Suppressor macrophage (primary cell): ENCODE results near the gene ALS2CL.
A peak's percentile ranks its signal among the peaks of the same experiment; 100 is the strongest.

Experiments used
- DNase-seq, 4 experiments: peaks; one replicate each; pipeline ENCODE4 v3.0.0-alpha.2; 2020 to 2022

ALS2CL gene

GRCh38 chr3:46664971-46665762 is 28.3 kb downstream of the ALS2CL start:
- no peak for DNase-seq

- no peak for DNase-seq
Observed at GRCh38 chr3:46664188-46664970, 29.1 kb downstream of the ALS2CL start.

- peak in 1 of 4 experiments; percentile 16 for DNase-seq
Observed at GRCh38 chr3:46663591-46664135, 29.8 kb downstream of the ALS2CL start.

- no peak for DNase-seq
Observed at GRCh38 chr3:46662771-46663551, 30.5 kb downstream of the ALS2CL start.

DNA sequence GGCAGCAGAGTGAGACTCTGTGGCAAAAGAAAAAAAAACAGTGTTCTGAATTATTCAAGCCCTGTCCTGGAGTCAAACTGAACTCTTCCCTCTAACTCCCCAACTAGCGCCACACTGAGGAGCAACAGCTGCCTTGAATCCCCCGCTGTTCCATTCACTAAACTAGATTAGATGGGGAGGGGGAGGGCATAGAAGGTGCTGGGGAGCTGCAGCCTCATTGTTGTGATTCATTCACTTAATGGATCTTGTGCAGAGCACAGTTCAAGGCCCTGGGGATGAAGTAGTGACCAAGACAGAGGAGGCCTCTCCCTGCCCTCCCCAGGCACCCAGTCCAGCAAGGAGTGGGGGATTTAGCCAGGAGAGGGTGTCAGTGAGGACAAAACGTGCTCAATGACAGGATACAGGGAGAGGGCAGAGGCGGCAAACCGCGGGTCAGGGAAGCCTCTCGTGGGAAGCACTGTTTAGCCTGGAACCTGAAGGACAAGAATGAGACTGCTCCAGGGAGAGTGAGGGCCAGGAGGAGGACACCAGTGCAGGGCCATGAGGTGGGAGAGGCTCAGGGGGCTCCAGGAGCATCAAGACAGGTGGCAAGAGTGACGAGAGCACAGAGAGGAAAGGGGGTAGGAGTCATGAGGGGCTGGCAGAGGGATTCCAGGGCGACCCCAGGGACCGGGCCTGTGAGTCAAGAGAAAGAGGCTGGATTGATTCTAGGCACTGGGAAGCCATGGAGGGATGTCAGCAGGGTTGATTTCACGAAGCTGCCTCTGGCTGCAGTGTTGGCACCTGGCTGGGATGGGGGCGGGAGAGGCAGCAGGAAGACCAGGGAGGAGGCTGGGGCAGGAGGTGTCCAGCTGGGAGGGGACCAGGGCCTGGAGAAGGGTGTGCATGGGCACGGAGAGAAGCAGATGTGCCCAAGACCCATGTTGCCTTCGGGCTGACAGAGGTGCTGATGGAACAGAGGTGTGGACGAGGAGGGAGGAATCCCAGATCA is 31.4 kb downstream of the ALS2CL start:
- DNase-seq: no peak

- DNase-seq: no peak
Observed at GRCh38 chr3:46660543-46661523, 32.6 kb downstream of the ALS2CL start.

GRCh38 chr3:46660003-46660402 is 33.5 kb downstream of the ALS2CL start:
- DNase-seq: no peak

- no peak for DNase-seq
Observed at GRCh38 chr3:46659285-46659684, 34.2 kb downstream of the ALS2CL start.

DNA sequence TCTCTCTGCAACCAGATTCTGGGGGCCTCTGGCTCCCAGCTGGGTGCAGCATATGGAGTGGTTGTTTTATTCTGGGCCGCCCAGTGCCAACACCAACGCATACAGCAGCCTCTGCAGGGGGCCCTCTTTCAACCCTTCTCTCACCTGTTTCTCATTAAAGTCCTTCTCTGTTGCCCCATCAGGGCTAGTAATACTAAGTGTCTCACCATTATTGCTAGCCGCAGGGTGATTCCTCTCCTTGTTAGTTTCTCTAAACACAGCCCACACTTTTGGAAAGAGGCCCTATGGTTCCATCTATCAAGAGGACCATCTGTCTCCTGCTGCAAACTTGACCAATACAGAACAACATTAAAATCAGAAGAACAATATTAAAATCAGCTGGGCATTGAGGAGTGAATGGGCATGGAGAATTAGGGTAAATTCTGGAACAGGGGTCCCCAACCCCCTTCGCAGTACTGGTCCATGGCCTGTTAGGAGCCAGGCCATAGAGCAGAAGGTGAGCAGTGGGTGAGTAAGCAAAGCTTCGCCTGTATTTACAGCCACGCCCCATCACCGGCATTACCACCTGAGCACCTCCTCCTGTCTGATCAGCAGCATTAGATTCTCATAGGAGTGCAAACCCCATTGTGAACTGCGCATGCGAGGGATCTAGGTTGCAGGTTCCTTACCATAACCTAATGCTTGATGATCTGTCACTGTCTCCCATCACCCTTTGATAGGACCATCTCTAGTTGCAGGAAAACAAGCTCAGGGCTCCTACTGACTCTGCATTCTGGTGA is 36.5 kb downstream of the ALS2CL start:
- DNase-seq: no peak

DNA sequence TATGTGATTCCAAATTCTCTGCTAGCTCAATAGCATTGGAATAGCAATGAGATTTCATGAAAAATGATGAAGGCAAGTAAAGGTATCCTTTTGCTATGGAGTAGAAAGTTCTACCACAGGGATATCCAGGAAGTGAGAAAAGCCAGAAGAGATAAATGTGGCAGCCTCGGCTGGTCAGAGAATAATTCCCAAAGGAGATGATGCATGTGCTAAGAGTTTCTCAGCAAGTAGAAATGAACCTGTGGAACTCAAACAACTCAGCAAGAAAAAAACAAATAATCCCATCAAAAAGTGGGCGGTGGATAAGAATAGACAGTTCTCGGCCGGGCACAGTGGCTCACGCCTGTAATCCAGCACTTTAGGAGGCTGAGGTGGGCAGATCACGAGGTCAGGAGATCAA is 38.2 kb downstream of the ALS2CL start:
- DNase-seq: no peak

GRCh38 chr3:46651084-46651483 is 42.4 kb downstream of the ALS2CL start:
- DNase-seq: no peak

- DNase-seq: no peak
Observed at GRCh38 chr3:46649436-46649835, 44.0 kb downstream of the ALS2CL start.

GRCh38 chr3:46648096-46648495 is 45.4 kb downstream of the ALS2CL start:
- DNase-seq: no peak

GRCh38 chr3:46646700-46647099 is 46.8 kb downstream of the ALS2CL start:
- DNase-seq: no peak

DNA sequence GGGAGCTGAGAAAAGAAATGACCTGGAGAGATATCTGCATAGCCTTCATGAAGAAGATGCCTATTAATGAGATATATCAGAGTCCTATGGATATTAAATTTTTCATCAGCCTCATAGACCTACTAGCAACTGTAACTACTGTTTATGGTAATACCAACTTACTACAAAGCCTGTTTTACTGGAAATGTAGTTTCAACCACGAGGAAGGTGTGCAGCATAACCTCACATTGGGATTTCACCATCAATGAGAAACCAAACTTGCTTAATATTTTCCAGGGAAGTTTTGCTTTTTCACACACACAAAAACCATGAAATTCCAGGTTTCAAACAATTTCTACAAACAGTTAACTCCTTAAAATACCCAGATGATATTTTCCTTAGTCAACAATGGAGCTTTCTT is 49.8 kb downstream of the ALS2CL start:
- DNase-seq: no peak

DNA sequence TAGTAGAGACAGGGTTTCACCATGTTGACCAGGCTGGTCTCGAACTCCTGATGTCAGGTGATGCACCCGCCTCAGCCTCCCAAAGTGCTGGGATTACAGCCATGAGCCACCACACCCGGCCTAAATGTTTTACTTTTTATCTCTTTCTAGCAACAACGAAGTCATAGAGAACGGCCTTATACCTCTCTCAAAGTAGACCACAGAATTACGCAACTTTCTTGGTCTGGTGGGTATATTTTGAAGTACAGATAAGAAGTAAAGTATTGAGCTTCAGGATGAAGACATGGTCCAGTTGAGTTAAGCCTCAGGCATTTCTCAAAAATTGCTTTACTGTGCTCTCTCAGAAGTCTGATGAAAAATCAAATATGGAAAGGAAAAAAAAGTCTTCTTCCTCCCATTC is 50.5 kb downstream of the ALS2CL start:
- no peak for DNase-seq

DNA sequence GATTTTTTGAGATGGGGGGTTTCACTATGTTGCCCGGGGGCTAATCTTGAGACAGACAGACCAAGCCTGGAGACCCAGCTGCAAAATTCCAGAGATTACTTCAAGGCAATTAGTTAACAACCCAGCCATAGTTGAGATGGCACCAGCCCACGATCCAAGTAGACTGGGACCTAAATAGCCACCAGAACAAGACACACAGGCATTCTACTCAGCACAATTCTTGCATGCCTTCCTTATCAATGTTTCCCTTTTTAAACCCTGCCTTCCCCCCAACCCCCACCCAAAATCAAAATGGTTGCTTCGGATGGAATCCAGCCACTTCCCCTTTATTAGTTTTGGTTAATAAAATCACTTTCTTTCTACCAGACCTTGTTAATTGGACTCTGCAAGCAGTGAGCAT is 52.6 kb downstream of the ALS2CL start:
- DNase-seq: no peak

GRCh38 chr3:46639221-46639620 is 54.3 kb downstream of the ALS2CL start:
- no peak for DNase-seq

DNA sequence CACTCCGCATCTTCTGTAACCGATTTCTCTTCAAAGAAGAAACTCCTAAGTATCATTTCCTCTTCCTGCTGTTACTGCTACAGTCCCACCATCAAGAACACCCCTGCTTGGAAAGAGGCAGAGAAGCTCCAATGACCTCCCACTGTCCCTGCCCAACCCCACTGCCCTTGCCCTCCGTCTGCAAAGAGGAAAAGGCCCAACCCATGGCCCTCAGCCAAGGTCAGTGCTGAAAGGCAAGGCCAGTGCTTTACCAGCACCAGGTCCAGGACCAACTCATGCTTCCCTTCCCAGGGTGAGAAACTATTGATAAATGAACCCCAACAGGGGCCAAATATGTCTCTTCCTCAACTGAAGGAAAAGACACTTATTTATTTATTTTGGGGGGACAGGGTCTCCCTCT is 58.6 kb downstream of the ALS2CL start:
- no peak for DNase-seq

- DNase-seq: peak; percentile 40 to 75 (median 72)
Observed at GRCh38 chr3:46632792-46633191, 60.7 kb downstream of the ALS2CL start.
